Measurements from ENCODE around the gene DNAJC12.

DNA sequence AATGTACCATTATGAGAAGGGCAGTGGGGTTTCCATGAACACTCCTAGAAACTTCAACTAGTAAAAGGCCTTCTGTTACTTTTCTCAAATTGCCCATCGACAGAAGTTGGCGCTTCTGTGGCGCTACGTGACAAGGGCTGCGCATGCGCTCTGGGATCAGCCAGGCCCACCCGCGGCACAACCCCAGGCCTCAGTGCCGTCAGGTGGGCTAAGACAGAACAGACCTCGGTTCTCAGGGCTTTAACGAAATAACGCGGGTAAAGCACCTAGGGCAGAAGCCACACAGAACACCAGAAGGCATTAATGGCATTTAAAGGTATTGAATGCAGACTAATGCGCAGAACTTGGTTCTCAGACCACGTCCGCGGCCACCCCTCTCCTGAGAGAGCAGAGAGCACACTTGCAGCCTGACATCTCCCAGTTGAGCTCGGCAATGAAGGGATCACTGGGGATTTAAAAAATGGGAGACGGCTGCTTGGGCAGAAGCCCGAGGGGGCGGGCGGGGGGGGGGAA, 74.4 kb downstream of the DNAJC12 start:
- no peak for TF ChIP-seq POLR2A (IDR thresholded peaks at IDR 0.05; ENCODE audit: low read length)
- TF ChIP-seq GATA1 (IDR thresholded peaks at IDR 0.05; ENCODE audit: low read depth, low read length): no peak
